Dermis lymphatic vessel endothelial cell (primary cell): ENCODE measurements around the gene TLE7. TPM values are rescaled to one million over a fixed set of nuclear protein-coding genes. Genes with fewer than 3 reads are reported as not detected.

ENCODE experiments used
- total RNA-seq: library from RNA; depleted of rRNA; stranded (reverse); fragments of >200 nt; gene quantifications from 2 replicates; pipeline ENCODE4 v1.2.1, GENCODE V29; 2014

The TLE7 gene
- not detected in 2 replicates for total RNA-seq

GRCh38 chr16:71442051-71442440 lies at the start of gene TLE7:
TLE7 (minus strand) TSS chr16:71442054; CDS start chr16:71433324, 8,730 bp downstream.

GRCh38 chr16:71489122-71489521 lies 47.3 kb upstream of the TLE7 start, which contains the start of gene ZNF19:
ZNF19 (minus strand) TSS chr16:71489324; CDS start chr16:71482114, 7,210 bp downstream.

GRCh38 chr16:71461686-71462648 lies 20.1 kb upstream of the TLE7 start, which contains the start of gene ZNF23:
ZNF23 (minus strand) TSS chr16:71462247; CDS start chr16:71456796, 5,451 bp downstream.

Other genes starting within 250 kb of the TLE7 start
- not detected in 2 replicates for gene HYDIN, start 211.3 kb downstream of the TLE7 start, total RNA-seq
- 29.2 and 36.9 TPM in 2 replicates for gene CMTR2, start 152.7 kb downstream of the TLE7 start, total RNA-seq
- gene CALB2, start 83.3 kb downstream of the TLE7 start, total RNA-seq, result not detected in 2 replicates
- 4.0 and 6.3 TPM in 2 replicates for gene ZNF23, start 20.2 kb upstream of the TLE7 start, total RNA-seq
- 2.0 and 2.1 TPM in 2 replicates for gene ZNF19, start 47.3 kb upstream of the TLE7 start, total RNA-seq
- not detected in 2 replicates for gene CHST4, start 84.4 kb upstream of the TLE7 start, total RNA-seq
- gene TAT, start 135.0 kb upstream of the TLE7 start, total RNA-seq, result not detected in 2 replicates
- 0.11 and 0.86 TPM in 2 replicates for gene MARVELD3, start 184.1 kb upstream of the TLE7 start, total RNA-seq